GM18520 (cell line): ENCODE data around the gene DMBT1.
"Not testable (repeated sequence)": the region's sequence is repeated elsewhere in the genome, so short reads cannot be mapped to it uniquely, and the experiment has no call there.

Source experiments
- ATAC-seq: cut with Tn5 transposase; IDR thresholded peaks from one replicate; pipeline ENCODE4 v1.9.1; 2021; ENCODE audit not compliant: unreplicated experiment

Gene DMBT1

GRCh38 chr10:122577311-122577885 is 16.8 kb downstream of the DMBT1 start:
- no peak for ATAC-seq

GRCh38 chr10:122586070-122586469 is 25.5 kb downstream of the DMBT1 start:
- ATAC-seq = not testable (repeated sequence)

GRCh38 chr10:122587098-122587760 is 26.7 kb downstream of the DMBT1 start:
- ATAC-seq = no peak

GRCh38 chr10:122588381-122588780 is 27.8 kb downstream of the DMBT1 start:
- ATAC-seq = no peak

GRCh38 chr10:122590153-122590552 is 29.6 kb downstream of the DMBT1 start:
- ATAC-seq = no peak

GRCh38 chr10:122591736-122592135 is 31.2 kb downstream of the DMBT1 start:
- ATAC-seq = no peak

- no peak for ATAC-seq
Observed at GRCh38 chr10:122592161-122592560, 31.6 kb downstream of the DMBT1 start.

- no peak for ATAC-seq
Observed at GRCh38 chr10:122617476-122618270, 57.1 kb downstream of the DMBT1 start.

GRCh38 chr10:122618461-122619165 is 58.1 kb downstream of the DMBT1 start:
- no peak for ATAC-seq

GRCh38 chr10:122620961-122621360 is 60.4 kb downstream of the DMBT1 start:
- not testable (repeated sequence) for ATAC-seq

GRCh38 chr10:122624546-122624945 is 64.0 kb downstream of the DMBT1 start:
- no peak for ATAC-seq

GRCh38 chr10:122630526-122630925 is 70.0 kb downstream of the DMBT1 start:
- no peak for ATAC-seq

GRCh38 chr10:122632031-122632430 is 71.5 kb downstream of the DMBT1 start:
- ATAC-seq = no peak

GRCh38 chr10:122632576-122632975 is 72.0 kb downstream of the DMBT1 start:
- no peak for ATAC-seq

- no peak for ATAC-seq
Observed at GRCh38 chr10:122636953-122637352, 76.4 kb downstream of the DMBT1 start.

- no peak for ATAC-seq
Observed at GRCh38 chr10:122637376-122637775, 76.8 kb downstream of the DMBT1 start.

- ATAC-seq = no peak
Observed at GRCh38 chr10:122638106-122638505, 77.6 kb downstream of the DMBT1 start.

GRCh38 chr10:122639801-122640200 is 79.2 kb downstream of the DMBT1 start:
- no peak for ATAC-seq

- no peak for ATAC-seq
Observed at GRCh38 chr10:122640921-122641320, 80.4 kb downstream of the DMBT1 start.

GRCh38 chr10:122642726-122643605 is 82.4 kb downstream of the DMBT1 start:
- ATAC-seq = no peak
